ENCODE results near the gene MYO7B.

Gene MYO7B

DNA sequence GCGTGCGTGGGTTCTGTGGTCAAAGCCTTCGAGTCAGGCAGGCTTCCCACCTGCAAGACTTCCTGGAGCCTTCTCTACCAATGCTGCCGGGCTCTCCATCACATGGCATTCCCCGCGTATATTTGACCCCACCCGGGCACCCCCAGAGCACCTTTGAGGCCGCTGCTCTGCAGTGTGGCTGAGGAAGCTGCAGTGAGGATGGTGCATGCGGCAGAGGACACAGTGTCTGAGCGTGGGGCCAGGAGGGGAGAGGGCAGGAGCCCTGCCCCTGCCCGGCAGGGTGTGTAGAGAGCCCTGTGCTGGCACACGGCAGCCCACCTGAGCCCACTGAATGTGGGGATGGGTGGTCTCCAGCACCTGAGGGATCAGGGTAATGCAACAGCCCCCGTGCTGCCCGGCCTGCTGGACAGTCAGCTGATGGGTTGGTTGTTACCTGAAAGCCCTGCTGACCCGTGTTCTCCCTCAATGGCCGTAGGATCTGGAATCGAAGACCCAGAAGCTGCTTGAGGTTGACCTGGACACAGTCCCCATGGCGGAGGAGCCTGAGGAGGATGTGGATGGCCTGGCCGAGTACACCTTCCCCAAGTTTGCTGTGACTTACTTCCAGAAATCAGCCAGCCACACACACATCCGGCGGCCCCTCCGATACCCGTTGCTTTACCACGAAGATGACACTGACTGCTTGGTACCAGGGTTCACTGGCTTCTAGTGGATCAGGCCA, 73.7 kb downstream of the MYO7B start:
- DNase-seq (ENCODE audit: low read depth in 2 of 2), result no peak

GRCh38 chr2:127609818-127610217, 74.3 kb downstream of the MYO7B start:
- no peak for DNase-seq (ENCODE audit: low read depth in 2 of 2)

DNA sequence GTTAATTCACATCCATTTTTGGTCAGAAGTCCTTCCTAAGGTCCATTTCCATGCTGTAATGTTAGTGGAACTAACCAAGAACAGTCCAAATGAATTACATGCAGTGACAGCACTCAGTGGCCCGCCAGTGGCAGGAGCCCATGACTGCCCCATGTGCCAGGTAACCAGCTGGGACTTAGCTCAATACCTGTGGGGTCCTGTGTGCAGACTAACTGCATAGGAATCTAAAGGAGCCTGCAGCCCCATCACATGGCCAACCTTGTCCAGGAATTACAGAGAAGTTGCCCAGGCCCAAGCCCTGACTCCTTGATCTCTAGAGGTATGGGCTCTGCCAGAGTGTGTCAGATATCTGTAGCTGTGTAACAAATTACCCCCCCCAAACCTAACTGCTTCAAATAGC, 75.1 kb downstream of the MYO7B start:
- DNase-seq (ENCODE audit: low read depth in 2 of 2), result no peak

GRCh38 chr2:127611076-127611925, 75.8 kb downstream of the MYO7B start:
- DNase-seq (ENCODE audit: low read depth in 2 of 2), result no peak

DNA sequence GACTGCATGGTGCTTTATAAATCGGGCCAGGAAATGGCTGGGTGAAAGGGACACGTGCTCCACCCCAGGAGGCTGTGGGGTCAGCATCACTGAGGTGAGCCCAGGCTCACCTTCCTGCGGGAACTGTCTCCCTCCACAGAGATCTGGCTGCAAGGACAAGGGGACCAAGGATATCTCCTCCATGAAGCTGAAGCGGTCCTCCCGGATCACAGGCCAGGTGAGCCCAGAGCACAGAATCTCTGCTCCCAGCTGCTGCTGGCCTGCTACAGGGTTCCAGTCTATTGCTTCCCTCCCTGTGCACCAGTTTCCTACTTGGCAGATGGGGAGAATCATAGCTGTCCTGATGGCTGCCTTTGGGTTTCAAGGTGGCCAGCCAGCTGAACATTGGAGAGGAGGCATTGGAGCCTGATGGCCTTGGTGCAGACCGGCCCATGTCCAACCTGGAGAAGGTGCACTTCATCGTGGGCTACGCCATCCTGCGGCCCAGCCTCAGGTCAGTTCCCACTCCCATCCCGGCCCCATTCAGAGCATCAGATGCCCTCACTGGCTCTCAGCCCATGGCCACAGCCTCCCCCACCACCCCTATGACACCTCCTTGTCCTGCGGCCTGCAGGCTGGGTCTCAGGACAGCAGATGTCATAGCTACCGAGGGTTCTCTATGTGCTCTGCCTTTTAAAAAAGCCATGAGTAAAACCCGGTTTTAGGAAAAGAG, 76.8 kb downstream of the MYO7B start:
- no peak for DNase-seq (ENCODE audit: low read depth in 2 of 2)

DNA sequence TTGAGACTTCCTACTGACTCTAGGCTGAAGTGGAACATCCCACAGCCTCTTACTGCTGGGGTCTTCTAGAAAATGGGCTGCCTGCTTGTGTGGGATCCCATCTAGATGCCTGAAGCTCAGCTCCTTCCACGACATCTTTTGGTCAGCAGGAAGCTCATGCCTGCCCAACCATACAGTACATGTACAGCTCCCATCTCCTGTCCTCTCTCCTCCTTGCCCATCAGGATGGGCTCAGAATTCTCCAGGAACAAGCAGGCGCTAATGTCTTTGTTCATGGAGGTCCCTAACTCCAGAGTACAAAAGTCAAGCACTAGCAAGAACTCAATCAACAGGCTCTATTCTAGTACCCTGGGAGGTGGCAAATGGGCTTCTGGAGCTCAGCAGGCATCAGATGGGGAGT, 78.8 kb downstream of the MYO7B start:
- no peak for DNase-seq (ENCODE audit: low read depth in 2 of 2)

- DNase-seq (ENCODE audit: low read depth in 2 of 2), result no peak
These were observed 79.2 kb downstream of the MYO7B start for GRCh38 chr2:127614731-127615130.

- no peak for DNase-seq (ENCODE audit: low read depth in 2 of 2)
These were observed 80.2 kb downstream of the MYO7B start for GRCh38 chr2:127615511-127616166.

GRCh38 chr2:127618551-127619202, 83.2 kb downstream of the MYO7B start:
- DNase-seq (ENCODE audit: low read depth in 2 of 2), result no peak

- DNase-seq (ENCODE audit: low read depth in 2 of 2), result no peak
These were observed 83.7 kb downstream of the MYO7B start for GRCh38 chr2:127619203-127619590.

DNA sequence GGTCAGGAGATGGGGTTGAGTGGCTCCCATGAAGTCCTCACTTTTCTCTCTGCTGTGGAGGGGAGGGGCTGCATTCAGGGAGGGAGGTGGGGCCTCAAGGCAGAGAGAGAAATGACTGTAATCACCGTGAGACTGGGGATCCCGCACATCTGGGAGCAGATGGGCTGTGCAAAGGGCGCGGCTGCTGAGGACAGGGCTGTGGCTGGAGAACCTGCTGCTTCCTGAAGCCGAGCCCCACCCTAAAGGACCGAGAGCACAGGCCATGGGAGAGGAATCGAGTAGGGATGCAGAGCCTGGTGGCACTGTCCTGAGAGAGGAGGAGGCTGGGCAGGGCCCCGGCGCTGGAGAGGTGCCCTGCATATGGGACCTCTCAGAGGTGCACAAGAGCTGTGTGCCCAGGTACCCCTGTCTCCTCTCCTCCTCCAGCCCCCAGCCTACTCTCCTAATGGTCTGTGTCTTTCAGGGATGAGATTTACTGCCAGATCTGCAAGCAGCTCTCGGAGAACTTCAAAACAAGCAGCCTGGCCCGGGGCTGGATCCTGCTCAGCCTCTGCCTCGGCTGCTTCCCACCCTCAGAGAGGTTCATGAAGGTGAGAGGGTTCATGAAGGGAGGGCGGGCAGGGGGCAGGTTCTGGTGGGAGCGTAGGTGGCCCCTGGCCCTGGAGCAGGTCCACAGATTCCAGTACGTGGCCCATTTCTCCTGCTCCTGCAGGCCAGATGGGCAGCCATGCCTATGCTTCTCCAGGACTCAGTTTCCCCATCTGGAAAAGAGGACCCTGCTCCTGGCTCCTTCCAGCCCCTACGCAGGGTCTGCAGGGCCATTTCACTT, 84.6 kb downstream of the MYO7B start:
- DNase-seq (ENCODE audit: low read depth in 2 of 2), result no peak

GRCh38 chr2:127620866-127621265, 85.4 kb downstream of the MYO7B start:
- DNase-seq (ENCODE audit: low read depth in 2 of 2), result no peak

GRCh38 chr2:127621981-127622431, 86.5 kb downstream of the MYO7B start:
- no peak for DNase-seq (ENCODE audit: low read depth in 2 of 2)

GRCh38 chr2:127622561-127623387, 87.3 kb downstream of the MYO7B start:
- no peak for DNase-seq (ENCODE audit: low read depth in 2 of 2)

- peak in 1 of 2 experiments; percentile 5 for DNase-seq (ENCODE audit: low read depth in 2 of 2)
These were observed 88.2 kb downstream of the MYO7B start for GRCh38 chr2:127623388-127624319.

GRCh38 chr2:127624320-127624755, 88.9 kb downstream of the MYO7B start:
- DNase-seq (ENCODE audit: low read depth in 2 of 2), result no peak

DNA sequence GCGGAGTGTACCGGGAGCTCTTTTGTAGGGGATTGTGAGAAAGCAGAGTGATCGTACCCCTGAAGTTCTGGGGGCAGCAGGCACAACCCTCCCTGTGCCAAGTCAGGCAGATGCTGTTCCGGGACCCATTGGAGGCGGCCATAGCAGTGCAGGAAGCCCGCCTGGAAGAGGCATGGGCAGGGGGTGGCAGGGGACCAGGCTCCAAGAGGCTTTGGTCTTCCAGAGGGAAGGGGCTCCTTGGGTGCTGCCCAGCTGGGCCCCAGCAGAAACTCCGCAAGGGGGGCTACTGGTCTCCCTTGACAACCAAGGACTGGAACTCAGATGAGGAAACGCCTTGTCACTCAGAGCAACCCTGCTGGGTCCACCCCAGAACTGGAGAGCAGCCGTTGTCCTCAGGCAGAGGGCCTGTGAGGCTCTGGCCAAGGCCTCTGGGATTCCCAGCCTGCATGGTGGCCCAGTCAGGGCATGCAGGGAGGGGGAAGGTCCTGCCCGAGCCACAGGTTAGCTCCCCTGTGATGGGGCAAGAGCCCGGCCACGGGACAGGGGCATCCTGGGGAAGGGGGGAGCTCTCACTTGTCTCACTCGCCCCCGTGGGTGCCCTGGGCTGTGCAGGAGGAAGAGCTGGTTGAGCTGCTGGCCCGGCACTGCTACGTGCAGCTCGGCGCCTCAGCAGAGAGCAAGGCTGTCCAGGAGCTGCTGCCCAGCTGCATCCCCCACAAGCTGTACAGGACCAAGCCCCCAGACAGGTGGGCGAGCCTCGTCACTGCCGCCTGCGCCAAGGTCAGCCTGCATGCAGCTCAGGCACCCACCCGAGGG, 89.5 kb downstream of the MYO7B start:
- no peak for DNase-seq (ENCODE audit: low read depth in 2 of 2)

GRCh38 chr2:127625572-127625951, 90.1 kb downstream of the MYO7B start:
- no peak for DNase-seq (ENCODE audit: low read depth in 2 of 2)
